Astrocyte of the hippocampus (primary cell): ENCODE results near the gene ST7L.

Experiments
- DNase-seq: peaks from one replicate; pipeline ENCODE4 v3.0.0; 2011; ENCODE audit warnings: low read depth, low spot score

ST7L gene

DNA sequence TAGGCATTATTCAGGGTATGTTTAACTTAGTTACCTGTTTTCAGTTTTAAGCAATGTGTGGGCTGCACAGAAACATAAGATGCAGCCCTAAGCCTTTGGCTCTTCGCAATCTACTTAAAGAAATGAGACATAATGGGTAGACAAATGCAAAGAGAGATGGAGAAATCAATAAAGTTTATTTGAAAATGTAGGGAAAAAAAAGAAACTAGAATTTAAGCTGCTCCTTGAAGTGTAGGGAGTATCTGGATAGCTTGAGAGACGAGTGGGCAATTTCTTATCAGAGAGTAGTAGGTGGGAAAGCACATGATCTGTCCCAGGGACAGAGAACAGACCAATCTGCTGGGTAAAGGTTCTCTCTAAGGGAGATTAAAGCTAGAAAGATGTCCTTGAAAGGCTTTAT lies 101.3 kb downstream of the ST7L start:
- DNase-seq, result no peak

GRCh38 chr1:112517231-112517630 lies 101.7 kb downstream of the ST7L start:
- no peak for DNase-seq

DNA sequence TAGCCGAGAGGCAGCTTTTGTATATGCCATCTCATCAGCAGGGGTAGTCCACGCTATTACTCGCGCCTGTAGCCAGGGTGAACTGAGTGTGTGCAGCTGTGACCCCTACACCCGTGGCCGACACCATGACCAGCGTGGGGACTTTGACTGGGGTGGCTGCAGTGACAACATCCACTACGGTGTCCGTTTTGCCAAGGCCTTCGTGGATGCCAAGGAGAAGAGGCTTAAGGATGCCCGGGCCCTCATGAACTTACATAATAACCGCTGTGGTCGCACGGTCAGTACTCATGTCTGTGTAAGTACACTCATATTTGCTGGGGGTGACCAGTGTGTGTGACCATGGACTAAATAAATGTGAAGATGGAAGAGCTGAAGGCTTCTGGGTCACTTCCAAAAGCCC lies 102.8 kb downstream of the ST7L start:
- DNase-seq, result no peak

DNA sequence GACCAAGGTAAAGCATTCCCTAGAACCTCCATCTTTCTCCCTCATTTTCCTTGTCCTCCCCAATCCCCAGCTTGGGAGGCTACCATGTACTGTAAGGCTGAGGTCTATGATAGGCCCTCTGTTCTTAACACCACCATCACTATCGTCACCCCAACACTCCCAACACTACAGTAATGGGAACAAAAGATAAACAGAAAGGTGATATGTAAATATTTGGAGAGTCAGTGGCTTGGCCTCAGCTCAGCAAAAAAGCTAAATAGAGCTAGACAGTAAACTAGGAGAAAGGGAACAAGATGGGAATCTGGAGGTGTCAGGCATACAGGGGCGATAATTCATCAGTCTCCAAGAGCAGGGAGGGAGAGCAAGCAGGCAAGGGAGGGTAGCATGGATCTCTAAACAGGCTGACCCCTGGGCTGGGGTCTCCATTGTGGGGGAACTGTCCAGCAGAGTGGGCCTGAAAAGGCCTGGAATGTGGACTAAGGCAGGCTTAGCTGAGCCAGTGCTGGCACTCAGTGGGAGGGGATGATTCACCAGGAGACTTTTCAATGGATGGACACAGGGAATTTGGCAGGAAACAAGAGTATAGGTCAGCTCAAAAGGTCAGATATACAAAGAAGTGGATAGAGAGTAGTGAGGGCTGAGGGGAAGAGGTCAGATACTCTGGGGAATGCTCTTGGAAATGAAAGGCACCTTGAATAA lies 103.5 kb downstream of the ST7L start:
- DNase-seq, result peak; percentile 88

DNA sequence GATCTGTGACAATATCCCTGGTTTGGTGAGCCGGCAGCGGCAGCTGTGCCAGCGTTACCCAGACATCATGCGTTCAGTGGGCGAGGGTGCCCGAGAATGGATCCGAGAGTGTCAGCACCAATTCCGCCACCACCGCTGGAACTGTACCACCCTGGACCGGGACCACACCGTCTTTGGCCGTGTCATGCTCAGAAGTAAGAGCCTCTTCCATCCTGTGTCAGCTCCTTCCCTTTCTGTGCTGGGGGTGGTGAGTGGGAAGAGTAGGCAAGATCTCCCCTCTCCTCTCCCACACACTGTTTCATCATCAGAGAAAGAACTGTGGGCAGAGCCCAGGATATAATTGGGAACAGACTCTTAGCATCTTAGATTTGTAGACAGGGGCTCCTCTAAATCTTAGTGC lies 104.0 kb downstream of the ST7L start:
- no peak for DNase-seq

DNA sequence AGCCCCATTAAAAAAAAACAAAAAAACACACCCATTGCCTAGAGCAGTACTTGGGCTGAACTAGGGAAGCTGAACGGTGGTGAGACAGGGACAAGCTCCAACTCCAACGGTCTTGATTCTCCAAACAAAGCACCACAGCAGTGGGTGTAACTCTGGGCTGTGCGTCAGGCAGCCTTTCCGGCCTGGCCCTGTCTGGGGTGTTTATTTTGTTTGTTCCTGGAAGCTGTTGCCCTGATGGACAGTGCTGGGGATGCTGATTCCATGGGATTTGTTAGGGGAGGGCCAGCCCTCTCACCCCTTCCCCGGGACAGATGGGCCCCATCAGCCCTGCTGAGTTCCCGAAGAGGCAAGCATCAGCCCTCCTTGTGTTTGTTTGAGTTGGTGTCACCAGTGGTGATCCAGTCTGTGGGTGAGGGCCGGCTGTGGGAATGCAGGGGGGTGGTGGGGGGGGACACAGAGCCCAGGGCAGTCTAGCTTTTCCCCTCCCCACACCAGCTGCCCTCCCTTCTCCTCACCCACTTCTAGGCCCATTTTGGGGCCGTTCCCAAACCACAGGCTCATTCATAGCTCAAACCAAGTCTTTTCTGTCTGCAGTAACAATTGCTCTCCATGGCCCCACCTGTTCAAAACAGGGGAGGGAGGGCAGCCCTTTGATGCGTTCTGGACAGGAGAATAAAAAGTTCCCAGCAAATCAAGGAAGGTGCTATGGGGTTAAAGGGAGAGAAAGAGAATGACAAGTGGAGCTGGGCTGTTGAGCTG lies 105.7 kb downstream of the ST7L start:
- peak; percentile 56 for DNase-seq

DNA sequence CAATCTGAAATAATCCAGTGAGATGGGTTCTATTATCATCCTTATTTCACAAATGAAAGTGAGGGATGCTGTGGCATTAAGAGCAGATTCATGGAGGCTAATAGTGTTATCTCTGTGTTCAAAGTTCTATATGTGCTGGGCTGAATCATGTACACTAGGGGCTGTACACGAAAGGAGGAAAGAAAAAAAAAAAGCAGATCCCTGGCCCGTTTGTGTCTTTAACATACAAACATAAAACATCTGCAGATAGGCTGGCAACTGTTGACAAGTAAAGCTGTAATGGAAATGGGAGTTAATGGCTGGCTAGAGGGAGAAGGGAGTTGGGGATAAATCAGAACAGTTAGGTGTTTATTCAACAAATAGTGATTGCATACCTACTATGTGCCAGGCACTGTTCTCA lies 107.0 kb downstream of the ST7L start:
- DNase-seq, result no peak

DNA sequence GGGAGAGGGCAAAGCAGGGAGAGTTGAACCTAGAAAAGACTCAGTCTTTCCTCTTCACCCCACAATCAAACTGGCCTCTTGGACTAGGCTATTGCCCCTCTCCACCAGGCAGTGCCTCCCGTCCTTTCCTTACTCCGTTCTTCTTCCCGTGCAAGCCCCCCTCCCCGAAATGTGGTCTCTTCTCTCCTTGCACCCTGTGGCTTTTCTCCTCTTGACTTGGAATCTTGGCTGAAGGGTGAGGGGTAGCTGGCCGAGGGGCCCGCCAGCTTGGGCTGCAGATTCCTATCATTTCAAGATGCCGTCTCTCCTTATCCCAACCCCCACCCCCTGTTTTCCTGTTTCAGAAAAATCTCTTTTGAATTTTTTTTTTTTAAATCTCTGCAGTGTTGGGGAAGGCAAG lies 108.6 kb downstream of the ST7L start:
- no peak for DNase-seq

DNA sequence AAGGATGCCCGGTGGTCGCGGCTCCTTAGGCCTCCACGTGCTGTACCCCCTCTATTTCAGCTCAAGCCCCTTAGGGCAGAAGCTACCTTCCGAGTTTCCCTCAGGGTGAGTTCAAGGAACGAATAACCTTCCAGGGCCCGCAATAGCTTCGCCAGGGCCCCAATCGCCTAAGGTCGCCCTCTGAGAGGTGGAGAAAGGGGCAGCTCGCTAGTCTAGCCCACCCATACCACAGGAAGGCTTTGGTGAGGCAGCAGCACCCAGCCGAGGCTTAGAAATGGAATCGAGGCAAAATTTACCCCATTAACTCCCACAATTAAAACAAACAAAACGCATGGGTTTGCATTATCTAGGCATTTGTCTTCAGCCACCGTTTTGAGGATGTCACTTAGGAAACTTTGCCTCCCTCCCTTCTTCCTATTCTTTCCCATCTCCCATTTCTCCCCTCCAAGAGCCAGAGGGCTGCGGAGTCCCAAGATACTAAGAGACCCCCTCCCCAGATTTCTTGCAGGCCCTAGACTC lies 109.2 kb downstream of the ST7L start:
- DNase-seq, result no peak

- peak; percentile 61 for DNase-seq
Measured at GRCh38 chr1:112509005-112509659, 109.8 kb downstream of the ST7L start.

DNA sequence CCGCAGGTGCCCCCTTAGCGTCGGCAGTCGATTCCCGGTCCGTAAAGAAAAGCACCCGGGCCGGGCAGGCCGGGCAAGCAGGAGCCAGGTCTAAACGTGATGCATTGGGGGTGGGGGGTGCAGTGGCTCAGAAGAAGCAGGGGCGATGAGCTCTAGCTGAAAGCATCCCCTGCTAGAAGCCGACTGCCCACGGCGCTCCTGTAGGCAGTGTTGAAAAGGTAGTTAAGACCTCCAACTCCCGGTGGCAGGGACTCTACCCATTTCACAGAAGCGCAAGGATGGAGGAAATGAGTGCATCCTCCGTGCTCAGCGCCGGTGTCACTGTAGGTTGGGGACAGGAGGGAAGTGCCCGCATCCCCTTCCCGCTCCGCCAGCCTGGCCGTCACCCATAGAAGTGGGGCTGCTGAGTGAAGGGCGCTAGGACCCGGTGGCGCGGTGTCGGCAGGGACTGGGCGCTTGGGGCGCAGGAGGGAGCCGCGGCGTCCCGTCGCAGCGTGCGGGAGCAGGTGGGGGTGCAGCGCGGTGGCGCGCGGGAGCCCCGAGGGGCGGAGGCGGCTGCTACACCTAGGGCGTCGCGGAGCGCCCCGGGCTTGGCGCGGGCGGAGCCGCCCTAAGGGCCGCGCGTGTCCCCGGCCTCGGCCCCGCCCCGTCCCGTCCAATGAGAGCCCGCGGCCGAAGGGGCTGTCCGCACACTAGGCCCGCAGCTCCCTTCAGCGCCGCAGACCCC lies 110.5 kb downstream of the ST7L start, which contains the start of gene WNT2B:
TSS of gene WNT2B (plus strand) at position 688 of the 727 bp plus-strand sequence. CDS start 298 bp downstream, outside the sequence.
- peak; percentile 62 for DNase-seq

GRCh38 chr1:112507921-112508277 lies 111.0 kb downstream of the ST7L start:
- DNase-seq, result no peak

GRCh38 chr1:112507336-112507735 lies 111.6 kb downstream of the ST7L start:
- no peak for DNase-seq

DNA sequence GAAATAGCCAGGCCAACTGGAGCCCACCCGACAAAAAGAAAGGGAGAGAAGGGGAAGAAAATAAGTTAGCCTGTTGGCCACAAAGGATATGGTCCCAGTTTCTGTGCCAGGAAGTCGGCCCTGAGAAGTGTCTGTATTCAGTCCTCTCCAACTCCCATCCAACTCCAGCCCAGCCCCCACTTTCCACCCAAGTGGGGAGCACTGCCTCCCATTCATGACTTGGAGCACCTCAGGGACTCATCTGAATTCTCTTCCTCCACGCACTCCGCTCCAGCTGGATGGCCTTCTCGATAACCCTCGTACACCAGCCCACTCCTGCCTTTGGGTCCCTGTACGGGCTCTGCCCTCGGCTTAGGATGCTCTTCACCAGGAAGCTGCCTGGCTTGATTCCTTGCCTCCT lies 112.2 kb downstream of the ST7L start:
- DNase-seq, result no peak

DNA sequence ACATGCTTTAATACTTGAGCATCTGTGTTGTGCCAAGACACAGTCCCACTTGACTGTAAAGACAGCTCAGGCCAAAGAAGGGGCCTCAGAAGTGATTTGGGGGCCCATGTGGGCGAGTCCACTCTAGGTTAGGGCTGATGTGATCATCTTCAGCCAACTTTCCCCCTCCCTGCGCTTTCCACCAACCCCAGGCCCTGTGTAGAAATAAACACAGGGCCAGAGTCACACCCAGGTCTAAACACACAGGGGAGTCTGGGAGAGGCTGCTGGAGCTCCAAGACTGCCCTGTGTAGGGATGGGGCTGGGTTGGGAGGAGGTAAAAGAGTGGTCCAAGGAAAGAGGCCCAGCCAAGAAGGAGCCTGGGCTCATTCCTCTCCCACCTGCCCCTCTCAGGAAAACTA lies 112.6 kb downstream of the ST7L start:
- DNase-seq, result no peak

- no peak for DNase-seq
Measured at GRCh38 chr1:112505878-112506277, 113.1 kb downstream of the ST7L start.

DNA sequence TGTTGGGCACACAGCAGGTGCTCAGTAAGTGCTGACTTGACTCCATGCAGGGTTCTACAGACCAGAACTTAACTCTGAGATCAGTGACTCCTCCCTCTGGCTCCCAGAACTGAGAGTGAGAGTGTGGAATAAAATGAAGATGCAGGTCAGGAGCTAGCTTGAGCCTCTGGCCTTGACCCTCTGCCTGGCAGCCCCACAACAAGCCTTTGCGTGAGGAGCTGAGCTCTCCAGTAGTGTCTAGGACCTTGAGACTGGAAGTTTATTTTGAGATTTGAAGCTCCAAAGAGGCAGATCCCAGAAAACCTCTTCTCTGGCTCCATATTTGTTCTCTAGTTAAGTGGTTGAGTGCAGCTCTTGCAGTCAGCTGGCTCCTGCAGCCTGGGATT lies 113.5 kb downstream of the ST7L start:
- DNase-seq, result no peak

- no peak for DNase-seq
Measured at GRCh38 chr1:112504661-112505399, 114.1 kb downstream of the ST7L start.

- no peak for DNase-seq
Measured at GRCh38 chr1:112504001-112504660, 114.8 kb downstream of the ST7L start.

DNA sequence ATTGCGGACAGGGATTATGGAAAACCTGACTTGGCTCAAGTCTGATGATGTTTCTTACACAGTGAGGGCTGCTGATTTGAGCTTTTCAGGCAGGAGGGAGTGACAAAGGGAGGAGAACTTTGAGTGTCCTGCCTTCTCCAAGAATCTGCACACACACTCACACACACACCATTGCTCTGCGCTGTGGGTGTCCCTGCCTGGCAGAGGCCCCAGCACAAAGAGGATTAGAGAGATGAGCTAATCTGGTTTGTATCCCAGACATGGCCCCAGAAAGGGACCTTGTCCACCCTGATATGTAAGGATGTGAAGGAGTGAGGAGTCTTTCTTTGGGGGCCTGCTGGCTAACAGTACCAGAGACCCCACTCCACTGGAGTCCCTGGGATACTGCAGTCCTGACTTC lies 116.1 kb downstream of the ST7L start:
- DNase-seq, result no peak
